ENCODE measurements around the gene TXNDC16.

DNA sequence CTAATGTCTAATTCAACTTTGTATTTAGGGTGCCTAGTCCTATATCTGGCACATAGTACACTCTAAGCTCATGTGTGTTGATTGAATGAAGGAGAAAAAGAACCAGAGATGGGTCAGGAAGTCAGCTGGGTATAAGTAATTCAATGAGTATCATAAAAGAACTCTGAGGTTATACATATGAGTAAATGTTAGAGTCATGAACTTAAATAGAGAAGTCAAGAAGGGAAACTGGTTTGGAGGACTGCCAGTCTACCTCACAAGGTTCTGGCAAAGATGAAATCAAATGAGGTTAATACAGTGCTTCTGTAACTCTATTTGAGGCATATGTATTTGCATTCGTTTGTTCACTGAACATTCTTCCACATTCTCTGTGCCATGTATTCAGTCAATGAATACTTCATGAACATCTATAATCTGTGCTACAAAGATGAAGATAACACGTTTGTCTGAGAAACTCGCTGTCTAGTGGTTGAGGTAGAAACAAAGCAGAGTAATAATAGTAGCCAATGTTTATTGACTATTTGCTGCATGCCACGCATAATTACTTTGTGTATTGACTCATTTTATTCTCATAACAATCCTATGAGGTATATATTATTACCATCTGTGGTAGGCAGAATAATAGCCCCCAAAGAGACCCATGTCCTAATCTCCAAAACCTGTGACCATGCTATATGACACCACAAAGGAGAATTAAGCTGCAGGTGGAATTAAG, 149.3 kb downstream of the TXNDC16 start:
- TF ChIP-seq, protein P1, sequence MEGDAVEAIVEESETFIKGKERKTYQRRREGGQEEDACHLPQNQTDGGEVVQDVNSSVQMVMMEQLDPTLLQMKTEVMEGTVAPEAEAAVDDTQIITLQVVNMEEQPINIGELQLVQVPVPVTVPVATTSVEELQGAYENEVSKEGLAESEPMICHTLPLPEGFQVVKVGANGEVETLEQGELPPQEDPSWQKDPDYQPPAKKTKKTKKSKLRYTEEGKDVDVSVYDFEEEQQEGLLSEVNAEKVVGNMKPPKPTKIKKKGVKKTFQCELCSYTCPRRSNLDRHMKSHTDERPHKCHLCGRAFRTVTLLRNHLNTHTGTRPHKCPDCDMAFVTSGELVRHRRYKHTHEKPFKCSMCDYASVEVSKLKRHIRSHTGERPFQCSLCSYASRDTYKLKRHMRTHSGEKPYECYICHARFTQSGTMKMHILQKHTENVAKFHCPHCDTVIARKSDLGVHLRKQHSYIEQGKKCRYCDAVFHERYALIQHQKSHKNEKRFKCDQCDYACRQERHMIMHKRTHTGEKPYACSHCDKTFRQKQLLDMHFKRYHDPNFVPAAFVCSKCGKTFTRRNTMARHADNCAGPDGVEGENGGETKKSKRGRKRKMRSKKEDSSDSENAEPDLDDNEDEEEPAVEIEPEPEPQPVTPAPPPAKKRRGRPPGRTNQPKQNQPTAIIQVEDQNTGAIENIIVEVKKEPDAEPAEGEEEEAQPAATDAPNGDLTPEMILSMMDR (IDR thresholded peaks at IDR 0.05), result no peak
- TF ChIP-seq, protein P2, sequence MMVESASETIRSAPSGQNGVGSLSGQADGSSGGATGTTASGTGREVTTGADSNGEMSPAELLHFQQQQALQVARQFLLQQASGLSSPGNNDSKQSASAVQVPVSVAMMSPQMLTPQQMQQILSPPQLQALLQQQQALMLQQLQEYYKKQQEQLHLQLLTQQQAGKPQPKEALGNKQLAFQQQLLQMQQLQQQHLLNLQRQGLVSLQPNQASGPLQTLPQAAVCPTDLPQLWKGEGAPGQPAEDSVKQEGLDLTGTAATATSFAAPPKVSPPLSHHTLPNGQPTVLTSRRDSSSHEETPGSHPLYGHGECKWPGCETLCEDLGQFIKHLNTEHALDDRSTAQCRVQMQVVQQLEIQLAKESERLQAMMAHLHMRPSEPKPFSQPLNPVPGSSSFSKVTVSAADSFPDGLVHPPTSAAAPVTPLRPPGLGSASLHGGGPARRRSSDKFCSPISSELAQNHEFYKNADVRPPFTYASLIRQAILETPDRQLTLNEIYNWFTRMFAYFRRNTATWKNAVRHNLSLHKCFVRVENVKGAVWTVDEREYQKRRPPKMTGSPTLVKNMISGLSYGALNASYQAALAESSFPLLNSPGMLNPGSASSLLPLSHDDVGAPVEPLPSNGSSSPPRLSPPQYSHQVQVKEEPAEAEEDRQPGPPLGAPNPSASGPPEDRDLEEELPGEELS (CRISPR knock-in tag; IDR thresholded peaks at IDR 0.05), result no peak
- TF ChIP-seq, protein P3, sequence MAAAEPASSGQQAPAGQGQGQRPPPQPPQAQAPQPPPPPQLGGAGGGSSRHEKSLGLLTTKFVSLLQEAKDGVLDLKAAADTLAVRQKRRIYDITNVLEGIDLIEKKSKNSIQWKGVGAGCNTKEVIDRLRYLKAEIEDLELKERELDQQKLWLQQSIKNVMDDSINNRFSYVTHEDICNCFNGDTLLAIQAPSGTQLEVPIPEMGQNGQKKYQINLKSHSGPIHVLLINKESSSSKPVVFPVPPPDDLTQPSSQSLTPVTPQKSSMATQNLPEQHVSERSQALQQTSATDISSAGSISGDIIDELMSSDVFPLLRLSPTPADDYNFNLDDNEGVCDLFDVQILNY (CRISPR knock-in tag; IDR thresholded peaks at IDR 0.05), result no peak
- TF ChIP-seq SP1 (CRISPR knock-in tag; conservative IDR thresholded peaks at IDR 0.05) (no peak), GABPB1 (CRISPR knock-in tag; IDR thresholded peaks at IDR 0.05) (no peak), FOXK1 (CRISPR knock-in tag; IDR thresholded peaks at IDR 0.05) (no peak)
- TF ChIP-seq, protein P4, sequence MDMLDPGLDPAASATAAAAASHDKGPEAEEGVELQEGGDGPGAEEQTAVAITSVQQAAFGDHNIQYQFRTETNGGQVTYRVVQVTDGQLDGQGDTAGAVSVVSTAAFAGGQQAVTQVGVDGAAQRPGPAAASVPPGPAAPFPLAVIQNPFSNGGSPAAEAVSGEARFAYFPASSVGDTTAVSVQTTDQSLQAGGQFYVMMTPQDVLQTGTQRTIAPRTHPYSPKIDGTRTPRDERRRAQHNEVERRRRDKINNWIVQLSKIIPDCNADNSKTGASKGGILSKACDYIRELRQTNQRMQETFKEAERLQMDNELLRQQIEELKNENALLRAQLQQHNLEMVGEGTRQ (CRISPR knock-in tag; IDR thresholded peaks at IDR 0.05), result no peak
- TF ChIP-seq, protein P5, sequence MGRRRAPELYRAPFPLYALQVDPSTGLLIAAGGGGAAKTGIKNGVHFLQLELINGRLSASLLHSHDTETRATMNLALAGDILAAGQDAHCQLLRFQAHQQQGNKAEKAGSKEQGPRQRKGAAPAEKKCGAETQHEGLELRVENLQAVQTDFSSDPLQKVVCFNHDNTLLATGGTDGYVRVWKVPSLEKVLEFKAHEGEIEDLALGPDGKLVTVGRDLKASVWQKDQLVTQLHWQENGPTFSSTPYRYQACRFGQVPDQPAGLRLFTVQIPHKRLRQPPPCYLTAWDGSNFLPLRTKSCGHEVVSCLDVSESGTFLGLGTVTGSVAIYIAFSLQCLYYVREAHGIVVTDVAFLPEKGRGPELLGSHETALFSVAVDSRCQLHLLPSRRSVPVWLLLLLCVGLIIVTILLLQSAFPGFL (CRISPR knock-in tag; IDR thresholded peaks at IDR 0.05; ENCODE audit: borderline replicate concordance), result no peak
- TF ChIP-seq, protein P6, sequence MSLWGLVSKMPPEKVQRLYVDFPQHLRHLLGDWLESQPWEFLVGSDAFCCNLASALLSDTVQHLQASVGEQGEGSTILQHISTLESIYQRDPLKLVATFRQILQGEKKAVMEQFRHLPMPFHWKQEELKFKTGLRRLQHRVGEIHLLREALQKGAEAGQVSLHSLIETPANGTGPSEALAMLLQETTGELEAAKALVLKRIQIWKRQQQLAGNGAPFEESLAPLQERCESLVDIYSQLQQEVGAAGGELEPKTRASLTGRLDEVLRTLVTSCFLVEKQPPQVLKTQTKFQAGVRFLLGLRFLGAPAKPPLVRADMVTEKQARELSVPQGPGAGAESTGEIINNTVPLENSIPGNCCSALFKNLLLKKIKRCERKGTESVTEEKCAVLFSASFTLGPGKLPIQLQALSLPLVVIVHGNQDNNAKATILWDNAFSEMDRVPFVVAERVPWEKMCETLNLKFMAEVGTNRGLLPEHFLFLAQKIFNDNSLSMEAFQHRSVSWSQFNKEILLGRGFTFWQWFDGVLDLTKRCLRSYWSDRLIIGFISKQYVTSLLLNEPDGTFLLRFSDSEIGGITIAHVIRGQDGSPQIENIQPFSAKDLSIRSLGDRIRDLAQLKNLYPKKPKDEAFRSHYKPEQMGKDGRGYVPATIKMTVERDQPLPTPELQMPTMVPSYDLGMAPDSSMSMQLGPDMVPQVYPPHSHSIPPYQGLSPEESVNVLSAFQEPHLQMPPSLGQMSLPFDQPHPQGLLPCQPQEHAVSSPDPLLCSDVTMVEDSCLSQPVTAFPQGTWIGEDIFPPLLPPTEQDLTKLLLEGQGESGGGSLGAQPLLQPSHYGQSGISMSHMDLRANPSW (CRISPR knock-in tag; conservative IDR thresholded peaks at IDR 0.05; ENCODE audit: low read depth), result no peak
